ENCODE results near the gene PCDH1.

Gene PCDH1

GRCh38 chr5:141805874-141806595 is 72.2 kb downstream of the PCDH1 start:
- no peak for FAIRE-seq

DNA sequence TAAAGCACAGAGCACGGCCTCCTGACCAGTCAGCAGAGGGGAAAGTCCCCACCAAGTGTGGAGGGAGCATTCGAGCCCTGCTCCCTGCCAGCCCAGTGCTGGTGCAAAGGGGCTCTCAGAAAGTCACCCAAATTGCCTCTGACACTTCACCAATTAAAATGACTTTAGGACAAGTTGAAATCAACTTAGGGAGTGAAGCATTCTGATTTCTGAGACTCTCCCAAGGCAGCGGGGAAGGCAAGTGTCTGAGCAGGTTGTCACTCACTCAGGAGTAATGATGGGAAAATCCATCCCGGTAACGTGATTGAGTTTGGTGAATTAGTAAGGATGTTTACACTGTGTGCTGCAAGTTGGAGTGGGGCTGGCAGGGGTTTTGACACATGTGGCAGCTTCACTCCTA is 73.7 kb downstream of the PCDH1 start:
- no peak for FAIRE-seq
